GM18507 (cell line): ENCODE measurements around the gene POLR2C.
"Not testable (repeated sequence)": the region's sequence is repeated elsewhere in the genome, so short reads cannot be mapped to it uniquely, and the experiment has no call there.

Experiments
- DNase-seq: peaks from one replicate; pipeline ENCODE4 v3.0.0; 2011; ENCODE audit warnings: low read depth; ENCODE audit not compliant: insufficient read length; ENCODE audit errors: extremely low spot score
- FAIRE-seq: peaks from 2 replicates; lab custom pipeline; 2011; peaks lifted over from hg19 to GRCh38; lab: Jason Lieb, UNC

Gene POLR2C

GRCh38 chr16:57462209-57462977 is at the start of gene POLR2C:
TSS of gene POLR2C (plus strand) at chr16:57462679. CDS start at chr16:57462725, 46 bp downstream.
- FAIRE-seq: peak; percentile 89
- DNase-seq: peak; percentile 88

- FAIRE-seq: peak; percentile 80
- peak; percentile 50 for DNase-seq
Measured at GRCh38 chr16:57413301-57413730, 49.2 kb upstream of the POLR2C start.

- DNase-seq: no peak
- no peak for FAIRE-seq
Measured at GRCh38 chr16:57413733-57414132, 48.7 kb upstream of the POLR2C start.

GRCh38 chr16:57416084-57416483 is 46.4 kb upstream of the POLR2C start:
- FAIRE-seq: no peak
- no peak for DNase-seq

GRCh38 chr16:57419506-57419905 is 43.0 kb upstream of the POLR2C start:
- DNase-seq: no peak
- no peak for FAIRE-seq

GRCh38 chr16:57422026-57422944 is 40.2 kb upstream of the POLR2C start:
- DNase-seq (no peak), FAIRE-seq (no peak)

GRCh38 chr16:57423152-57423551 is 39.3 kb upstream of the POLR2C start:
- no peak for DNase-seq
- FAIRE-seq: no peak

GRCh38 chr16:57424583-57424982 is 37.9 kb upstream of the POLR2C start:
- FAIRE-seq (no peak), DNase-seq (no peak)

- DNase-seq (no peak), FAIRE-seq (no peak)
Measured at GRCh38 chr16:57426356-57426755, 36.1 kb upstream of the POLR2C start.

GRCh38 chr16:57427307-57427706 is 35.2 kb upstream of the POLR2C start:
- FAIRE-seq: no peak
- DNase-seq: no peak

- FAIRE-seq (no peak), DNase-seq (no peak)
Measured at GRCh38 chr16:57427824-57428223, 34.7 kb upstream of the POLR2C start.

- DNase-seq (no peak), FAIRE-seq (no peak)
Measured at GRCh38 chr16:57430955-57431354, 31.5 kb upstream of the POLR2C start.

- DNase-seq (no peak), FAIRE-seq (no peak)
Measured at GRCh38 chr16:57432505-57432904, 30.0 kb upstream of the POLR2C start.

GRCh38 chr16:57432989-57433388 is 29.5 kb upstream of the POLR2C start:
- FAIRE-seq: no peak
- no peak for DNase-seq

GRCh38 chr16:57434003-57434402 is 28.5 kb upstream of the POLR2C start:
- no peak for FAIRE-seq
- DNase-seq: no peak

GRCh38 chr16:57435838-57436237 is 26.6 kb upstream of the POLR2C start:
- no peak for FAIRE-seq

GRCh38 chr16:57439947-57440346 is 22.5 kb upstream of the POLR2C start:
- DNase-seq, FAIRE-seq: not testable (repeated sequence)

More at GRCh38 chr16:57435838-57436237, 26.6 kb upstream of the POLR2C start:
- no peak for DNase-seq

GRCh38 chr16:57440551-57440950 is 21.9 kb upstream of the POLR2C start:
- FAIRE-seq, DNase-seq: not testable (repeated sequence)

- FAIRE-seq (no peak), DNase-seq (no peak)
Measured at GRCh38 chr16:57444711-57445110, 17.8 kb upstream of the POLR2C start.

- FAIRE-seq (no peak), DNase-seq (no peak)
Measured at GRCh38 chr16:57445510-57445909, 17.0 kb upstream of the POLR2C start.
